HG03521 (cell line): ENCODE results near the gene MYOZ1.
"Not testable (repeated sequence)": the region's sequence is repeated elsewhere in the genome, so short reads cannot be mapped to it uniquely, and the experiment has no call there.

Experiments
- ATAC-seq: cut with Tn5 transposase; IDR thresholded peaks from one replicate; pipeline ENCODE4 v1.9.1; 2021; ENCODE audit warnings: mild to moderate bottlenecking, moderate library complexity; ENCODE audit not compliant: unreplicated experiment

MYOZ1 gene

GRCh38 chr10:73647875-73648651 is 6.8 kb upstream of the MYOZ1 start:
- ATAC-seq = no peak

- no peak for ATAC-seq
These were observed 6.1 kb upstream of the MYOZ1 start for GRCh38 chr10:73647211-73647874.

- ATAC-seq = no peak
These were observed 5.3 kb upstream of the MYOZ1 start for GRCh38 chr10:73646598-73647041.

- no peak for ATAC-seq
These were observed 4.0 kb upstream of the MYOZ1 start for GRCh38 chr10:73645251-73645650.

- ATAC-seq = no peak
These were observed 3.5 kb upstream of the MYOZ1 start for GRCh38 chr10:73644767-73645166.

GRCh38 chr10:73644015-73644743 is 2.9 kb upstream of the MYOZ1 start:
- no peak for ATAC-seq

GRCh38 chr10:73643362-73643761 is 2.1 kb upstream of the MYOZ1 start:
- no peak for ATAC-seq

GRCh38 chr10:73639286-73639685 is 2.0 kb downstream of the MYOZ1 start:
- no peak for ATAC-seq

GRCh38 chr10:73635781-73636180 is 5.5 kb downstream of the MYOZ1 start:
- no peak for ATAC-seq

GRCh38 chr10:73634421-73634820 is 6.9 kb downstream of the MYOZ1 start:
- ATAC-seq = no peak

GRCh38 chr10:73629165-73629564 is 12.1 kb downstream of the MYOZ1 start:
- no peak for ATAC-seq

GRCh38 chr10:73628405-73628804 is 12.9 kb downstream of the MYOZ1 start:
- ATAC-seq = no peak

- no peak for ATAC-seq
These were observed 14.0 kb downstream of the MYOZ1 start for GRCh38 chr10:73627300-73627699.

GRCh38 chr10:73625884-73626752 is 15.2 kb downstream of the MYOZ1 start:
- ATAC-seq = peak; percentile 98

- peak; percentile 46 for ATAC-seq
These were observed 16.0 kb downstream of the MYOZ1 start for GRCh38 chr10:73625004-73625883.

- ATAC-seq = no peak
These were observed 18.2 kb downstream of the MYOZ1 start for GRCh38 chr10:73623056-73623455.

- ATAC-seq = not testable (repeated sequence)
These were observed 20.3 kb downstream of the MYOZ1 start for GRCh38 chr10:73620974-73621373.

GRCh38 chr10:73617143-73617542 is 24.1 kb downstream of the MYOZ1 start:
- ATAC-seq = not testable (repeated sequence)

GRCh38 chr10:73614720-73615119 is 26.6 kb downstream of the MYOZ1 start:
- no peak for ATAC-seq

GRCh38 chr10:73609116-73609515 is 32.2 kb downstream of the MYOZ1 start:
- no peak for ATAC-seq
